HCT116 (cell line): Measurements from ENCODE around the gene FRK. TPM values are rescaled to one million over a fixed set of nuclear protein-coding genes. Genes with fewer than 3 reads are reported as not detected.

Experiments used
- ATAC-seq: fragments of 200-7000 bp; cut with Tn5 transposase; 2 replicates; pipeline ENCODE4 v1.9.1; 2020; ENCODE audit warnings: mild to moderate bottlenecking, moderate library complexity
- BruUV-seq: library from RNA; stranded (reverse); fragments of 400-500 nt; replicated peaks from 2 replicates; lab custom pipeline; 2021; lab: Mats Ljungman, UMichigan
- CTCF ChIA-PET: fragments of 300-600 bp; sonication (Branson Sonifier 250); formaldehyde crosslinking; loops from one replicate; lab custom pipeline; 2021; ENCODE audit warnings: antibody characterized with exemption; lab: Charles Lee
- POLR2A ChIA-PET: fragments of 300-600, 350-600 bp; sonication (Branson Sonifier 250); formaldehyde crosslinking; loops from one replicate; lab custom pipeline; 2021; ENCODE audit warnings: antibody characterized with exemption; lab: Charles Lee
- RAD21 ChIA-PET, 2 experiments: fragments of 300-600 bp; sonication (Branson Sonifier 250); formaldehyde crosslinking; loops; one replicate each; lab custom pipeline; 2023; ENCODE audit warnings: low total read pairs in 2 of 2; ENCODE audit not compliant: uncharacterized antibody in 2 of 2, unreplicated experiment in 2 of 2, low non-redundant PET in 1 of 2; lab: Charles Lee
- DNase-seq: peaks from one replicate; pipeline ENCODE4 v3.0.0-alpha.2; 2010; ENCODE audit warnings: low read depth, low spot score
- H2AFZ ChIP-seq: fragments of 200-600 bp; shearing (Covaris generic), sonication (generic); 2 replicates; pipeline ENCODE4 v1.6.1; 2017; ENCODE audit warnings: low read depth, mixed run types, mixed read lengths, antibody characterized with exemption, low read length; ENCODE audit not compliant: poor library complexity, severe bottlenecking
- H3K27ac ChIP-seq: 2 replicates; pipeline ENCODE4 v1.5.1; 2012; ENCODE audit warnings: low read depth, low read length
- H3K27me3 ChIP-seq: fragments of 200-600 bp; sonication (generic); 2 replicates; pipeline ENCODE4 v1.6.1; 2016; ENCODE audit warnings: mixed run types, low read length, mixed read lengths; ENCODE audit not compliant: insufficient read depth
- H3K36me3 ChIP-seq, 2 experiments: fragments of 200-500 bp in 1 of 2; fragments of 200-600 bp in 1 of 2; sonication (Bioruptor generic) in 1 of 2; sonication (generic) in 1 of 2; 2 replicates each; pipeline versions ENCODE4 v1.5.1 to v1.6.1; 2014 to 2016; ENCODE audit warnings: low read length in 2 of 2, inconsistent platforms in 1 of 2, mixed read lengths in 1 of 2, mixed run types in 1 of 2; ENCODE audit not compliant: insufficient read depth in 2 of 2, control insufficient read depth in 1 of 2
- H3K4me1 ChIP-seq, 2 experiments: fragments of 200-600 bp in 1 of 2; sonication (generic) in 1 of 2; 2 replicates each; pipeline versions ENCODE4 v1.5.1 to v1.6.1; 2012 to 2017; ENCODE audit warnings: low read length in 2 of 2, inconsistent platforms in 1 of 2, mild to moderate bottlenecking in 1 of 2, mixed read lengths in 1 of 2, mixed run types in 1 of 2, moderate library complexity in 1 of 2; ENCODE audit not compliant: insufficient read depth in 2 of 2, control insufficient read depth in 1 of 2
- H3K4me2 ChIP-seq: fragments of 200-600 bp; sonication (generic); 2 replicates; pipeline ENCODE4 v1.6.1; 2017; ENCODE audit warnings: mixed run types, low read length, mixed read lengths
- H3K4me3 ChIP-seq, 2 experiments: fragments of 200-600 bp in 1 of 2; sonication (generic) in 1 of 2; replicated peaks in 1 of 2; 2 replicates each; pipeline ENCODE4 v1.5.1; 2011 to 2016; ENCODE audit warnings: low read length in 2 of 2, control low read depth in 1 of 2, low read depth in 1 of 2, mild to moderate bottlenecking in 1 of 2, mixed read lengths in 1 of 2, mixed run types in 1 of 2
- H3K79me2 ChIP-seq: fragments of 200-600 bp; sonication (generic); 2 replicates; pipeline ENCODE4 v1.6.1; 2017; ENCODE audit warnings: mild to moderate bottlenecking, mixed run types, low read length, moderate library complexity, mixed read lengths; ENCODE audit not compliant: insufficient read depth
- H3K9ac ChIP-seq: fragments of 200-600 bp; sonication (generic); 2 replicates; pipeline ENCODE4 v1.6.1; 2016; ENCODE audit warnings: low read length, mixed read lengths
- H3K9me2 ChIP-seq: fragments of 200-600 bp; sonication (generic), shearing (Covaris generic); 2 replicates; pipeline ENCODE4 v1.6.1; 2017; ENCODE audit warnings: mixed run types, mild to moderate bottlenecking, moderate library complexity; ENCODE audit not compliant: insufficient read depth
- H3K9me3 ChIP-seq, 2 experiments: fragments of 200-500 bp in 1 of 2; fragments of 200-600 bp in 1 of 2; sonication (Bioruptor generic) in 1 of 2; sonication (generic) in 1 of 2; 2 replicates each; pipeline ENCODE4 v1.6.1; 2014 to 2017; ENCODE audit warnings: low read length in 2 of 2, mixed read lengths in 2 of 2, inconsistent platforms in 1 of 2, low read depth in 1 of 2, mild to moderate bottlenecking in 1 of 2, mixed run types in 1 of 2, moderate library complexity in 1 of 2; ENCODE audit not compliant: control insufficient read depth in 1 of 2, insufficient read depth in 1 of 2
- H4K20me1 ChIP-seq: fragments of 200-600 bp; sonication (generic), shearing (Covaris generic); 2 replicates; pipeline ENCODE4 v1.6.1; 2017; ENCODE audit warnings: mixed run types, mild to moderate bottlenecking, moderate library complexity; ENCODE audit not compliant: insufficient read depth
- CBX3 ChIP-seq: IDR thresholded peaks from 2 replicates; pipeline ENCODE4 v1.6.1; 2012; ENCODE audit warnings: low read depth
- CEBPB ChIP-seq: IDR thresholded peaks from 2 replicates; pipeline ENCODE4 v1.6.1; 2012; ENCODE audit warnings: low read depth
- JUND ChIP-seq: IDR thresholded peaks from 2 replicates; pipeline ENCODE4 v1.6.1; 2012
- POLR2A ChIP-seq: IDR thresholded peaks from 2 replicates; pipeline ENCODE4 v1.7.0; 2011; ENCODE audit warnings: borderline replicate concordance; ENCODE audit not compliant: insufficient read depth, insufficient read length; ENCODE audit errors: extremely low read depth
- POLR2AphosphoS5 ChIP-seq: IDR thresholded peaks from 2 replicates; pipeline ENCODE4 v1.6.1; 2011; ENCODE audit warnings: mild to moderate bottlenecking, low read depth, low read length, moderate library complexity
- RAD21 ChIP-seq: IDR thresholded peaks from 2 replicates; pipeline ENCODE4 v1.6.1; 2012; ENCODE audit warnings: low read depth, mild to moderate bottlenecking
- SP1 ChIP-seq: IDR thresholded peaks from 2 replicates; pipeline ENCODE4 v1.6.1; 2012; ENCODE audit warnings: low read depth
- SRF ChIP-seq: IDR thresholded peaks from 2 replicates; pipeline ENCODE4 v1.6.1; 2012; ENCODE audit warnings: low read depth
- TCF7L2 ChIP-seq: IDR thresholded peaks from 2 replicates; pipeline ENCODE4 v1.7.0; 2011; ENCODE audit warnings: borderline replicate concordance, inconsistent platforms; ENCODE audit not compliant: insufficient read depth, insufficient read length; ENCODE audit errors: extremely low read depth
- YY1 ChIP-seq: IDR thresholded peaks from 2 replicates; pipeline ENCODE4 v1.6.1; 2011; ENCODE audit warnings: low read length, low read depth, moderate library complexity, mild to moderate bottlenecking; ENCODE audit not compliant: insufficient replicate concordance; ENCODE audit errors: extremely low read depth
- ZNF274 ChIP-seq: fragments of 200-500 bp; sonication (Bioruptor generic); IDR thresholded peaks from 2 replicates; pipeline ENCODE4 v1.6.1; 2014; ENCODE audit warnings: mild to moderate bottlenecking, low read depth, low read length, inconsistent platforms
- intact Hi-C: fragments of 100-400 bp; cut with micrococcal nuclease; formaldehyde crosslinking; loops from 2 replicates; pipeline ENCODE4 v1.10.0; 2022
- total RNA-seq: library from RNA; stranded (reverse); gene quantifications from one replicate; pipeline ENCODE4 v1.2.1, GENCODE V29; 2021; ENCODE audit not compliant: unreplicated experiment
- TF ChIP-seq, protein P1 (sequence below): IDR thresholded peaks from 2 replicates; pipeline ENCODE4 v1.6.1; 2012
- TF ChIP-seq, protein P2 (sequence below): IDR thresholded peaks from 2 replicates; pipeline ENCODE4 v1.6.1; 2011; ENCODE audit warnings: mild to moderate bottlenecking, low read length, moderate library complexity; ENCODE audit not compliant: insufficient replicate concordance; ENCODE audit errors: extremely low read depth
- TF ChIP-seq, protein P3 (sequence below): IDR thresholded peaks from 2 replicates; pipeline ENCODE4 v1.6.1; 2012; ENCODE audit warnings: low read depth

FRK gene
- total RNA-seq, 1 experiment from 2014 or later: 3.7 TPM

DNA sequence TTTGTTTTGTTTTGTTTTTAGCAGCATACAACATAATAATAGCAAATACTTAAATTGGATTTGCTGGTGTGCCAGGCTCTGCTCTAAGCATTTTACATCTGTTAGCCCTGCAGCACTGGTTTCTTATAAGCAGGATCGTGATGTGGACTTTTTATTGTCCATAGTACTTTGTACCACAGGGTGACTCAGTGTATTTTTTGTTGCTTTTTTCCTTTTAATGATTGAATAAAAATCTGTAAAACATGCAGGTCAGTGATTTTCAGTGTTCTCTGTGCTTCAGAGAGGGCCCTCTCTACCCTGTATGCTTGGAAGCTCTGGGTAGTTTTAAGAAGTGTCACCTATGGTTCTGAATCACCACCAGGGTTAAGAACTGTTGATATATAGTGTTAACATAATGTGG lies 43.9 kb upstream of the FRK start:
- Histone ChIP-seq H2AFZ (no peak overlapping the region), H3K9me3 (no peaks in the 10 kb centered on the region), H3K4me2 (no peak overlapping the region), H3K4me1 (peaks cover 6 to 20% of the 10 kb centered on the region in 2 experiments; a peak in 3 of 4 replicates), H3K9ac (no peak overlapping the region)
- ATAC-seq (no peak), DNase-seq (no peak)
- intact Hi-C loops: no loop called here
- RAD21 ChIA-PET: no interaction called here
- no peak for TF ChIP-seq SRF
- TF ChIP-seq CEBPB: no peak
- TF ChIP-seq TCF7L2: no peak
- TF ChIP-seq, protein P1, sequence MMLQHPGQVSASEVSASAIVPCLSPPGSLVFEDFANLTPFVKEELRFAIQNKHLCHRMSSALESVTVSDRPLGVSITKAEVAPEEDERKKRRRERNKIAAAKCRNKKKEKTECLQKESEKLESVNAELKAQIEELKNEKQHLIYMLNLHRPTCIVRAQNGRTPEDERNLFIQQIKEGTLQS: no peak
- TF ChIP-seq POLR2AphosphoS5: no peak
- TF ChIP-seq, all 23 proteins: peak for 0
- H3K79me2 ChIP-seq: peaks cover 21% of the 10 kb centered on the region
- H3K27ac ChIP-seq: no peak overlapping the region
- ChIA-PET CTCF (no interaction called here), POLR2A (no interaction called here)
- no peaks in the 10 kb centered on the region for H3K27me3 ChIP-seq
- no TSS peak for BruUV-seq
- no peaks in the 10 kb centered on the region for H3K9me2 ChIP-seq
- H3K36me3 ChIP-seq: peaks cover 0 to 4% of the 10 kb centered on the region in 2 experiments; a peak in 3 of 4 replicates
- H3K4me3 ChIP-seq: no peak overlapping the region
- H4K20me1 ChIP-seq: no peaks in the 10 kb centered on the region

DNA sequence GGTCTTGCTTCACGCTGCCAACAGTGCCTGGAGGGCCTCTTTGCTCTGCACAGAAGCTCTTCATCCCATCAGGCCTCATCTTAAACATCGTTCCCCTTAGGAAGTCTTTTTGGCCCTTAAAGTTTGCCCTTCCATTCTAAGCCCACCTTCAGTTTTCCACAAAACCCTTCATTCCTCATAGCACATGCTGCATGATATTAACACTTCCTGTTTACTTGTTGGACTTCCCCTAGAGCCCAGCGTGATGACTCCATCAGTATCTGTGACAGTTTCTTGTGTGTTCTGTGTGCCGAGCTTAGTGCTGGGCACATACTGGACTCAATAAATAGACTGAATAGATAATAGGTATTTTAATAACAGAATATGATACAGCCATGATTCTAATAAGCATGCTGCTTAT lies 42.2 kb upstream of the FRK start:
- ATAC-seq (no peak), DNase-seq (no peak)
- no peaks in the 10 kb centered on the region for H4K20me1 ChIP-seq
- H3K9ac ChIP-seq: no peak overlapping the region
- H2AFZ ChIP-seq: no peak overlapping the region
- H3K4me2 ChIP-seq: no peak overlapping the region
- no peaks in the 10 kb centered on the region for H3K27me3 ChIP-seq
- H3K27ac ChIP-seq: no peak overlapping the region
- peaks cover 6 to 20% of the 10 kb centered on the region in 2 experiments; a peak in 3 of 4 replicates for H3K4me1 ChIP-seq
- POLR2A ChIA-PET: interaction anchor here (1.2 kb wide), 1 partner anchor 42 kb away, joined by 3 read pairs; the partner anchor contains the start of gene FRK
- H3K4me3 ChIP-seq: no peak overlapping the region
- peaks cover 21% of the 10 kb centered on the region for H3K79me2 ChIP-seq
- BruUV-seq: no TSS peak
- intact Hi-C loops: no loop called here
- RAD21 ChIA-PET: no interaction called here
- H3K9me2 ChIP-seq: no peaks in the 10 kb centered on the region
- no peaks in the 10 kb centered on the region for H3K9me3 ChIP-seq
- H3K36me3 ChIP-seq: no peaks in the 10 kb centered on the region; a peak in 1 of 4 replicates
- CTCF ChIA-PET: interaction anchor here (2.9 kb wide), 1 partner anchor 9 kb away, joined by 22 read pairs; no protein-coding TSS in a partner anchor
- no peak for TF ChIP-seq JUND
- TF ChIP-seq, protein P1: no peak
- no peak for TF ChIP-seq CEBPB
- TF ChIP-seq, protein P2, sequence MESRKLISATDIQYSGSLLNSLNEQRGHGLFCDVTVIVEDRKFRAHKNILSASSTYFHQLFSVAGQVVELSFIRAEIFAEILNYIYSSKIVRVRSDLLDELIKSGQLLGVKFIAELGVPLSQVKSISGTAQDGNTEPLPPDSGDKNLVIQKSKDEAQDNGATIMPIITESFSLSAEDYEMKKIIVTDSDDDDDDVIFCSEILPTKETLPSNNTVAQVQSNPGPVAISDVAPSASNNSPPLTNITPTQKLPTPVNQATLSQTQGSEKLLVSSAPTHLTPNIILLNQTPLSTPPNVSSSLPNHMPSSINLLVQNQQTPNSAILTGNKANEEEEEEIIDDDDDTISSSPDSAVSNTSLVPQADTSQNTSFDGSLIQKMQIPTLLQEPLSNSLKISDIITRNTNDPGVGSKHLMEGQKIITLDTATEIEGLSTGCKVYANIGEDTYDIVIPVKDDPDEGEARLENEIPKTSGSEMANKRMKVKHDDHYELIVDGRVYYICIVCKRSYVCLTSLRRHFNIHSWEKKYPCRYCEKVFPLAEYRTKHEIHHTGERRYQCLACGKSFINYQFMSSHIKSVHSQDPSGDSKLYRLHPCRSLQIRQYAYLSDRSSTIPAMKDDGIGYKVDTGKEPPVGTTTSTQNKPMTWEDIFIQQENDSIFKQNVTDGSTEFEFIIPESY: no peak
- TF ChIP-seq, protein P3, sequence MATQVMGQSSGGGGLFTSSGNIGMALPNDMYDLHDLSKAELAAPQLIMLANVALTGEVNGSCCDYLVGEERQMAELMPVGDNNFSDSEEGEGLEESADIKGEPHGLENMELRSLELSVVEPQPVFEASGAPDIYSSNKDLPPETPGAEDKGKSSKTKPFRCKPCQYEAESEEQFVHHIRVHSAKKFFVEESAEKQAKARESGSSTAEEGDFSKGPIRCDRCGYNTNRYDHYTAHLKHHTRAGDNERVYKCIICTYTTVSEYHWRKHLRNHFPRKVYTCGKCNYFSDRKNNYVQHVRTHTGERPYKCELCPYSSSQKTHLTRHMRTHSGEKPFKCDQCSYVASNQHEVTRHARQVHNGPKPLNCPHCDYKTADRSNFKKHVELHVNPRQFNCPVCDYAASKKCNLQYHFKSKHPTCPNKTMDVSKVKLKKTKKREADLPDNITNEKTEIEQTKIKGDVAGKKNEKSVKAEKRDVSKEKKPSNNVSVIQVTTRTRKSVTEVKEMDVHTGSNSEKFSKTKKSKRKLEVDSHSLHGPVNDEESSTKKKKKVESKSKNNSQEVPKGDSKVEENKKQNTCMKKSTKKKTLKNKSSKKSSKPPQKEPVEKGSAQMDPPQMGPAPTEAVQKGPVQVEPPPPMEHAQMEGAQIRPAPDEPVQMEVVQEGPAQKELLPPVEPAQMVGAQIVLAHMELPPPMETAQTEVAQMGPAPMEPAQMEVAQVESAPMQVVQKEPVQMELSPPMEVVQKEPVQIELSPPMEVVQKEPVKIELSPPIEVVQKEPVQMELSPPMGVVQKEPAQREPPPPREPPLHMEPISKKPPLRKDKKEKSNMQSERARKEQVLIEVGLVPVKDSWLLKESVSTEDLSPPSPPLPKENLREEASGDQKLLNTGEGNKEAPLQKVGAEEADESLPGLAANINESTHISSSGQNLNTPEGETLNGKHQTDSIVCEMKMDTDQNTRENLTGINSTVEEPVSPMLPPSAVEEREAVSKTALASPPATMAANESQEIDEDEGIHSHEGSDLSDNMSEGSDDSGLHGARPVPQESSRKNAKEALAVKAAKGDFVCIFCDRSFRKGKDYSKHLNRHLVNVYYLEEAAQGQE: no peak
- no peak for TF ChIP-seq SP1
- no peak for TF ChIP-seq ZNF274
- no peak for TF ChIP-seq CBX3
- TF ChIP-seq RAD21: no peak
- TF ChIP-seq POLR2A: no peak
- TF ChIP-seq YY1: no peak
